IMR-90 (cell line): ENCODE data around the gene CHMP1B. TPM values are rescaled to one million over a fixed set of nuclear protein-coding genes. Genes with fewer than 3 reads are reported as not detected.

Experiments used
- ATAC-seq: fragments of 200-7000 bp; cut with Tn5 transposase; 2 replicates; pipeline ENCODE4 v1.9.1; 2020; ENCODE audit warnings: low read depth, mild to moderate bottlenecking, moderate library complexity
- BruUV-seq: library from RNA; stranded (reverse); fragments of 400-500 nt; replicated peaks from 2 replicates; lab custom pipeline; 2021; lab: Mats Ljungman, UMichigan
- CTCF ChIA-PET: fragments of 300-600 bp; formaldehyde crosslinking; extraction: SDS; loops from one replicate; lab custom pipeline; 2021; ENCODE audit warnings: antibody characterized with exemption; lab: Yijun Ruan, JAX
- POLR2A ChIA-PET: fragments of 300-600 bp; sonication (Branson Sonifier 250); formaldehyde crosslinking; loops from one replicate; lab custom pipeline; 2022; ENCODE audit warnings: antibody characterized with exemption; ENCODE audit not compliant: unreplicated experiment; lab: Charles Lee
- DNase-seq: peaks from one replicate; pipeline ENCODE4 v3.0.0; 2013
- H2AFZ ChIP-seq: replicated peaks from 2 replicates; pipeline ENCODE3; 2013; ENCODE audit warnings: low read length, mild to moderate bottlenecking; ENCODE audit not compliant: poor library complexity
- H2AK5ac ChIP-seq: 2 replicates; pipeline ENCODE4 v1.6.1; 2013; ENCODE audit warnings: low read depth, low read length, inconsistent platforms
- H2AK9ac ChIP-seq: replicated peaks from 2 replicates; pipeline ENCODE3; 2013; ENCODE audit warnings: mild to moderate bottlenecking, low read depth, low read length, moderate library complexity; ENCODE audit not compliant: poor library complexity
- H2BK120ac ChIP-seq: 2 replicates; pipeline ENCODE4 v1.6.1; 2013; ENCODE audit warnings: low read depth, low read length, inconsistent platforms
- H2BK15ac ChIP-seq: 3 replicates; pipeline ENCODE4 v1.6.1; 2013; ENCODE audit warnings: low read depth, low read length, inconsistent platforms
- H2BK20ac ChIP-seq: 2 replicates; pipeline ENCODE4 v1.6.1; 2013; ENCODE audit warnings: low read depth, mild to moderate bottlenecking, inconsistent platforms, low read length, moderate library complexity
- H2BK5ac ChIP-seq: 2 replicates; pipeline ENCODE4 v1.6.1; 2013; ENCODE audit warnings: mild to moderate bottlenecking, low read depth, low read length, inconsistent platforms; ENCODE audit not compliant: poor library complexity, severe bottlenecking
- H3K14ac ChIP-seq: replicated peaks from 2 replicates; pipeline ENCODE4 v1.6.1; 2013; ENCODE audit warnings: low read depth, low read length, inconsistent platforms
- H3K18ac ChIP-seq: 2 replicates; pipeline ENCODE4 v1.6.1; 2013; ENCODE audit warnings: low read depth, low read length, control low read depth
- H3K23ac ChIP-seq: 2 replicates; pipeline ENCODE4 v1.6.1; 2013; ENCODE audit warnings: low read depth, low read length, inconsistent platforms
- H3K27ac ChIP-seq: 2 replicates; pipeline ENCODE4 v1.5.1; 2013; ENCODE audit warnings: mild to moderate bottlenecking, control low read depth, low read length; ENCODE audit not compliant: insufficient read depth
- H3K27me3 ChIP-seq: 2 replicates; pipeline ENCODE4 v1.6.1; 2013; ENCODE audit warnings: low read length; ENCODE audit not compliant: control insufficient read depth, insufficient read depth
- H3K36me3 ChIP-seq: 2 replicates; pipeline ENCODE4 v1.6.1; 2013; ENCODE audit warnings: low read length, mixed read lengths; ENCODE audit not compliant: control insufficient read depth, insufficient read depth
- H3K4ac ChIP-seq: 2 replicates; pipeline ENCODE4 v1.6.1; 2013; ENCODE audit warnings: low read depth, low read length, inconsistent platforms
- H3K4me1 ChIP-seq: 2 replicates; pipeline ENCODE4 v1.6.1; 2013; ENCODE audit warnings: low read length, mixed read lengths; ENCODE audit not compliant: control insufficient read depth, insufficient read depth
- H3K4me2 ChIP-seq: 2 replicates; pipeline ENCODE4 v1.6.1; 2013; ENCODE audit warnings: low read depth, mild to moderate bottlenecking, control low read depth, low read length, moderate library complexity
- H3K4me3 ChIP-seq: 2 replicates; pipeline ENCODE4 v1.5.1; 2013; ENCODE audit warnings: low read depth, mild to moderate bottlenecking, control low read depth, low read length, moderate library complexity; ENCODE audit not compliant: insufficient read depth
- H3K56ac ChIP-seq: 2 replicates; pipeline ENCODE4 v1.6.1; 2013; ENCODE audit warnings: low read length, inconsistent platforms; ENCODE audit not compliant: insufficient read depth; ENCODE audit errors: extremely low read depth
- H3K79me1 ChIP-seq, 2 experiments: 2 replicates each; pipeline ENCODE4 v1.6.1; 2013; ENCODE audit warnings: low read length in 2 of 2, inconsistent platforms in 1 of 2, low read depth in 1 of 2
- H3K9ac ChIP-seq: 2 replicates; pipeline ENCODE4 v1.6.1; 2013; ENCODE audit warnings: low read depth, low read length, control low read depth
- H3K9me1 ChIP-seq: 2 replicates; pipeline ENCODE4 v1.6.1; 2013; ENCODE audit warnings: low read length, inconsistent platforms; ENCODE audit not compliant: insufficient read depth
- H3K9me3 ChIP-seq: 2 replicates; pipeline ENCODE4 v1.6.1; 2013; ENCODE audit warnings: low read length; ENCODE audit not compliant: control insufficient read depth, insufficient read depth
- H4K20me1 ChIP-seq: 2 replicates; pipeline ENCODE4 v1.6.1; 2013; ENCODE audit warnings: low read length, inconsistent platforms; ENCODE audit not compliant: insufficient read depth
- H4K5ac ChIP-seq: 2 replicates; pipeline ENCODE4 v1.6.1; 2013; ENCODE audit warnings: mild to moderate bottlenecking, low read depth, low read length, control low read depth
- H4K8ac ChIP-seq, 2 experiments: 2 replicates each; pipeline ENCODE4 v1.6.1; 2013; ENCODE audit warnings: low read depth in 2 of 2, low read length in 2 of 2, control low read depth in 1 of 2, inconsistent platforms in 1 of 2
- H4K91ac ChIP-seq: 2 replicates; pipeline ENCODE4 v1.6.1; 2013; ENCODE audit warnings: low read depth, low read length, inconsistent platforms; ENCODE audit not compliant: insufficient read depth
- BHLHE40 ChIP-seq: fragments of 150-350 bp; IDR thresholded peaks from 2 replicates; pipeline ENCODE4 v1.6.1; 2016; ENCODE audit warnings: mild to moderate bottlenecking, low read depth, low read length
- CEBPB ChIP-seq: IDR thresholded peaks from 2 replicates; pipeline ENCODE4 v1.6.1; 2012; ENCODE audit warnings: low read depth, low read length, improper control_type of control experiment
- RAD21 ChIP-seq: IDR thresholded peaks from 2 replicates; pipeline ENCODE4 v1.6.1; 2012; ENCODE audit warnings: low read length, improper control_type of control experiment
- RCOR1 ChIP-seq: IDR thresholded peaks from 2 replicates; pipeline ENCODE4 v1.6.1; 2012; ENCODE audit warnings: mild to moderate bottlenecking, low read length, improper control_type of control experiment; ENCODE audit not compliant: insufficient replicate concordance
- whole genome bisulfite sequencing, 2 experiments: methylation state at CpG; one replicate each; pipeline versions ENCODE4 v1.1.5 to v1.1.7; 2013; ENCODE audit warnings: missing lambda C conversion rate in 2 of 2; ENCODE audit not compliant: insufficient read length in 1 of 2; ENCODE audit errors: extremely low coverage in 2 of 2; 5-methylcytosine and 5-hydroxymethylcytosine counted together
- dilution Hi-C: fragments of 300-500 bp; cut with HindIII; formaldehyde crosslinking; loops from one replicate; pipeline ENCODE4 v1.14.3; 2018; ENCODE audit warnings: low sequenced_read_pairs; ENCODE audit not compliant: unreplicated experiment
- in situ Hi-C: fragments of 300-500 bp; cut with MboI; formaldehyde crosslinking; loops from 3 replicates; pipeline ENCODE4 v1.14.3; 2019; ENCODE audit warnings: low sequenced_read_pairs, inconsistent platforms, mixed read lengths
- intact Hi-C: fragments of 100-400 bp; cut with micrococcal nuclease; formaldehyde crosslinking; loops from 2 replicates; pipeline ENCODE4 v1.10.0; 2022
- polyA plus RNA-seq, 3 experiments: library from polyadenylated mRNA; depleted of rRNA; stranded (reverse); fragments of >200 nt; gene quantifications; 2 replicates each; pipeline ENCODE4 v1.2.3, GENCODE V29; 2012; ENCODE audit warnings: low replicate concordance in 1 of 3
- total RNA-seq: library from RNA; depleted of rRNA; stranded (reverse); fragments of >200 nt; gene quantifications from 2 replicates; pipeline ENCODE4 v1.2.3, GENCODE V29; 2012

CHMP1B gene
- total and polyA plus RNA-seq, 2 of the 4 experiments (the other 2 are of a cell fraction): 21.1 to 39.4 TPM

DNA sequence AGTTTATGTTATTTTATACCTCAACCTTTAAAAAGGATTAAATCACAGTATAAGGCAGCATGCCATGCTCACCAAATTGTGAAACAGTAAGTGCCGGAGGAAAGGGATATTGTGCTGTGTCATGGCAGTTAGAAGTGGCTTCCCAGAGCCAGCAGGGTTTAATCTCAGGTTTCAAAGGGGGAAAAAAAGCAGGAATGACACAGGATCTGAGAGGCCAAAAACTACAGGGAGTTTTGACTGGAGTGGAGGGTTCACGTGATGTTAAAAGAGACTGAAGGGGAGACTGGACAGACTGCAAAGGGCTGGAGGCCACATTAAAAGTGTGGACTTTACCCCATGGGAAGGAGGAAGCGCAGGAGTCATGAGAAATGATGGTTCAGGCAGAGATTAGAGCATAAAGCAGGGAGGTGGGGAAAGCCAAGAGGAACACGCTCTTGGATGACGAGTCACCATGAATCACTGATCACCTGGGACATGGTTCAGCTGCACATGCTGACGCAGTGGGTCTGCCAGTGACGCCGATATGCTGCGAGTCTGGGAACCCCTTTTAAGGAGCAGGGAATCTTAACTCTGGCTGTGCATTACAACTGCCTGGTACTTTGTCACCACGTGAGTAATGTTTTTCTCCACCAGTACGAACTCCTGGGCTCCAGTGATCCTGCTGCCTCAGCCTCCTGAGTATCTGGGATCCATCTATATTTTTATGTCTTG, 6.1 kb downstream of the CHMP1B start (continued):
- TF ChIP-seq CEBPB (peak; percentile 91), BHLHE40 (peak; percentile 38; the same call in 1 of the 2 replicates)

DNA sequence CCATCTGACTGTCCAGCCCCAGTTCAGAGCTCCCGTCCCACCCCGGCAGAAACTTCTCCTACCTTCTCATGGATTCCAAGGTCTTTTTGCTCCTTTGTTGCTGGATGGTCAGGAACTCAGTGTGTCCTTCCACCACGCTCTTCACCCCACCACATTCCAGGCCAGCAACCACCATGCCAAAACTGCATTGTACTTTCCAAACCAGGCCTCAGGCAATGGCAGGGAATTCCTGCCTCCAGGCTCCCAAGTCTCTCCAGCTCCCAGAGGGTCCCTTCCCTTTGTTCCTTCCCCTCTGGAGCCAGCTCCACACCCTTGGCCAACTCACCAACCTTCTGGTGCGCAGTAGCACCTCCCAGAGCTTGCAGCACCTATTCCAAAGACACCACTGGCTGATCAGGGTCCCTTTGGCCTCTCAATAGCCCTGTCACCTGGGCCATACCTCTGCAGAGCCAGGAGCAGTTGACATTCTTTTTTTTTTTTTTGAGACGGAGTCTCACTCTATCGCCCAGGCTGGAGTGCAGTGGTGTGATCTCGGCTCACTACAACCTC, 8.1 kb downstream of the CHMP1B start:
- Histone ChIP-seq H3K4me2 (no peak overlapping the region), H3K9ac (no peak overlapping the region; the same call in 1 of the 2 replicates), H4K20me1 (no peaks in the 10 kb centered on the region), H4K8ac (peak overlapping the region; percentile 26 to 52; a peak in 3 of 4 replicates), H3K27me3 (no peaks in the 10 kb centered on the region), H3K9me3 (no peaks in the 10 kb centered on the region), H2AK5ac (peak overlapping the region; percentile 92), H2BK120ac (peak overlapping the region; percentile 91), H2BK20ac (peak overlapping the region; percentile 95), H3K4me3 (no peak overlapping the region), H3K4ac (peak overlapping the region; percentile 83), H3K36me3 (no peaks in the 10 kb centered on the region), H3K23ac (0 out of 2 replicates have a peak overlapping the region, but pooled peaks have one; percentile 39), H3K56ac (no peak overlapping the region), H3K9me1 (peaks cover 7% of the 10 kb centered on the region; the same call in 1 of the 2 replicates), H2AK9ac (no peak overlapping the region), H3K18ac (peak overlapping the region; percentile 93), H3K14ac (peak overlapping the region; percentile 34), H4K5ac (peak overlapping the region; percentile 91), H2AFZ (peak overlapping the region; percentile 57), H2BK15ac (peak overlapping the region; percentile 84; the same call in 2 of the 3 replicates), H3K27ac (peak overlapping the region; percentile 62), H3K79me1 (peaks cover 10 to 17% of the 10 kb centered on the region in 2 experiments; a peak in 3 of 4 replicates), H2BK5ac (peak overlapping the region; percentile 99), H3K4me1 (peaks cover 21% of the 10 kb centered on the region), H4K91ac (peak overlapping the region; percentile 91)
- in situ Hi-C loops: loop anchor here (10.0 kb wide), 1 partner anchor 425 kb away; no protein-coding TSS in a partner anchor
- POLR2A ChIA-PET: no interaction called here
- intact Hi-C loops: loop anchor here (10.0 kb wide), 1 partner anchor 85 kb away; no protein-coding TSS in a partner anchor
- DNase-seq (no peak), ATAC-seq (no peak)
- BruUV-seq: no TSS peak
- dilution Hi-C loops: no loop called here
- TF ChIP-seq RCOR1 (no peak), RAD21 (no peak)
- WGBS, 2 experiments: 67% methylated on average over 1 of the region's 7 CpGs; no CpG with 5 or more reads in 1 of the 2 experiments
- CTCF ChIA-PET: interaction anchor here (0.5 kb wide), 1 partner anchor 137 kb away, joined by 3 read pairs; no protein-coding TSS in a partner anchor
